IPS-NIHi7 (cell line): ENCODE measurements around the gene KIF3C.
"Not testable (repeated sequence)": the region's sequence is repeated elsewhere in the genome, so short reads cannot be mapped to it uniquely, and the experiment has no call there.

Experiments used
- DNase-seq: peaks from one replicate; pipeline ENCODE4 v3.0.0; 2012; ENCODE audit warnings: mixed read lengths; ENCODE audit errors: extremely low spot score

KIF3C gene

DNA sequence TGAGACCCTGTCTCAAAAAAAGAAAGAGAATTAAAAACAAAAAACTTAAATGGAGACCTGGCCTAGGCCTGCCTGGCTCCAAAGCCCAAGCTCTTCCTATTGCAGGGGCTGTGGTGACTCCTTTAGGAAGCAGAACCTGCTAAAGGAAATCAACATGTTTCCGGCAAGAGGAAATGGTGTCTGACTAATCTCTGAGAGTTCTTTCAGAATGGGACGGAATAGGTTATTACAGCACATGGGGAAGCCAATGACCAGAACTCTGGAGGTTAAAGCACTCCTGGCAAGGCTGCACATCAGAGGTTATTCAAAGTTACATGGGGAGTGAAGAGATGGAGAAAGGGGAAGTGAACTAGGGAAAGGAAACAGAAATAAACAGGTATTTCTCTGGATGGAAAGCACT is 21.4 kb downstream of the KIF3C start:
- DNase-seq = no peak

DNA sequence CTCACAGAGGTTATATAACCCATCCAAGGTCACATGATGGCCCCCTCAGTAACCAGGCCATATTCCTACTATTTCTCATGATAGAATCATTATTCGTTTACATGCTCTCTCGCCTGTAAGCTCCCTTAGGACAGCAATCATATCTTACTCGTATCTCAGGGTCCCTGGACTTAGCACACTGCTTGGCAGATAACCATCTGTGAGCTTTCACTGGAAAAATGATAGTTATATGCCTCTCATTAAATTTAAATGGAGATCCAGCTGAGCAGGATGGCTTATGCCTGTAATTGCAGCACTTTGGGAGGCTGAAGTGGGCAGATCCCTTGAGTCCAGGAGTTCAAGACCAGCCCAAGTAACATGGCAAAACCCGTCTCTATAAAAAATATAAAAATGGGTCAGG is 21.9 kb downstream of the KIF3C start:
- no peak for DNase-seq

GRCh38 chr2:25958611-25959010 is 23.7 kb downstream of the KIF3C start:
- not testable (repeated sequence) for DNase-seq

GRCh38 chr2:25957743-25958142 is 24.6 kb downstream of the KIF3C start:
- DNase-seq = no peak

DNA sequence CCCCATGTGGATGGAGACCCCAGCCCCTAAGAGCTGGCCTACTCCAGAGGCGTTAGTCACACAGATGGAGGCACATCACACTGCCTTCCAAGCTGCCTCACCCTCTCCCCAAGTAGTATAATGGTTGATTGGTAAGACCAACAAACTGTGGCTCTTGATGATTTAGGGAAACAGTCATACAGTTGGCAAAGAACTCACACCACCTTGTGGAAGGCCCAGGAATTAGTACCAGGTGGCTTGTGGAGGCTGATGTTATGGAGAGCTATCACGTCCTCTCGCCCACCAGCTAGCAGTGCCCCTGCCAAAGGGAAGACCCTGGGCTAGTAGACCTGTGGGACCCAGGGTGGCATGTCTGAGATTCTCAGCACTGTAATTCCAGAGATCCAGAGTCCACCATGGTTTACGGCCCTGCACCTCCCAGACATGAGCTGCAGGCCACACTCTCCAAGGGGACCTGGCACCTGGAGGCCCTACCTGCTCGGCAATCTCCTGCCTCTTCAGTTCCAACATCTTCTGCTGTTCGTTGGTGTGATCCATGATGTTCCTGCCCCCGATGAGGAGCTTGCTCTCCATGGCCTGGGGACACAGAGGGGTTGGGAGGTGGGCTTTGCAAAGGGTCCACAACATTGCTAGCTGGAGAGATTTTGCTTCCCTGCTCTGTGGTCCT is 26.3 kb downstream of the KIF3C start:
- DNase-seq = no peak

- DNase-seq = no peak
Measured at GRCh38 chr2:25955036-25955435, 27.3 kb downstream of the KIF3C start.

DNA sequence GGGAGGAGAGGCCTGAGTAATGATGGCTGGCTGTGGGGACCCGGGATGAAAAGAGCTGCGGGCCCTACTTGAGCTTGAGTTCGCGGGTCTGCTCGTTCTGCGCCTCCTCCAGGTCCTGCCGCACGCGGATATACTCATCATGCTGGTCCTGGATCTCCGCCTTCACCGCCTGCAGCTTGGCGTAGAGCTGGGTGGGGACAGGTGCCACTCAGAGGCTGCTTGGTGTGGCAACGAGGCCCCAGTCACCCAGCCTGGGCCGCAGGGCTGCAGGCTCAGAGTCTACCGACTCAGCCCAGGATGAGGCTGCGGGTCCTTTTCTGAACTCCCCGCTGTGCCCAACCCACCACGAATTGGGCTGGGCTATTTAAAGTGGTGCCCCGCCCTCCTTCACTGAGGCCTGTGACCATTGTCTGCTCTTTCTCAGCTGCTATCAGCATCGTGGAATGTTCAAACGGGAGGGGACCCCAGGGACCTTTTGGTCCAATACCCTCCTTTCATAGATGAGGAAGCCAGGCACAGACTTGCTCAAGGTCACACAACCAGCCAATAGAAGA is 28.0 kb downstream of the KIF3C start:
- DNase-seq = peak; percentile 58

DNA sequence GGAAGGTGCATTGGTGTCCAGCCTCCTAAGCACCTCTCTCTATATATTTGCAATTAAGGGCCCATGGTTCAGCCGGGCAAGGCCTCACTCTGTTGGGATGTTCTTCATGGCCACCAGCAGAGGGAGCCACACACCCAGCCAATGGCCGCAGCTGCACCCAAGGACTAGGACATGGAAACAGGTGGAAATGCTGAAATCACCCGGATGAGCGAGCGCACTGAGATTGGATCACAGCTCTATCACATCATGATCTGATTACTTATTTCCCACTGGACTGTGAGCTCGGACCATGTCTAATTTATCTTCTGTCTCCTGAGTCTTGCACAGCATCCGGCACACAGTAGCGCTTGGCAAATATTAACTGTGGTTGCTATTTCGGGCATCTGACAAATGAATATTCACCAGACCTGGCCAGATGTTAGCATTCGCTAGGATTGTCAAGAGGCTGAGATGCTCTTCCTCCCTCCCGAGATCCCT is 31.2 kb downstream of the KIF3C start:
- peak; percentile 93 for DNase-seq

DNA sequence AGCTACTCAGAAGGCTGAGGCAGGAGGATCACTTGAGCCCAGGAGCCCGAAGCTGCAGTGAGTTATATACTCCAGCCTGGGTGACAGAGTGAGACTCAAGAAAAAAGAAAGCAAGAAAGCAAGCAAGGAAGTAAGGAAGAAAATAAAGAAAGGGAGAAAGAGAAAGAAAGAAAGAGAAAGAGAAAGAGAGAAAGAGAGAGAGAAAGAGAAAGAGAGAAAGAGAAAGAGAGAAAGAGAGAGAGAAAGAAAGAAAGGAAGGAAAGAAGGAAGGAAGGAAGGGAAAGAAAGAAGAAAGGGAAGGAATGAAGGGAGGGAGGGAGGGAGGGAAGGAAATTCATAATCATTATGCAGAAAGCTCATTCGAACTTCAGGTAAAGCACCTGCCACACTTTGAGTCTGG is 33.9 kb downstream of the KIF3C start:
- DNase-seq = no peak

DNA sequence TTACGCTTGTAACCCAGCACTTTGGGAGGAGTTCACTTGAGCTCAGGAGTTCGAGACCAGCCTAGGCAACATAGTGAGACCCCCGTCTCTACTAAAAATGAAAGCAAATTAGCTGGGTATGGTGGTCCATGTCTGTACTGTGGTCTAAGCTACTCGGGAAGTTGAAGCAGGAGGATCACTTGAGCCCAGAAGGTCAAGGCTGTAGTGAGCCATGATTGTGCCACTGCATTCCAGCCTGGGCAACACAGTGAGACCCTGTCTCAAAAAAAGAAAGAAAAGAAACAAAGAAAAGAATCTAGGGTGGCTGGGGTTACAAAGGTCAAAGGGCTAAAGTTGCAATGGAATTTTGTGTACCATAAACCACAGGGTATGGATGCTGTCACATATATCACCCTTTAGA is 41.3 kb downstream of the KIF3C start:
- no peak for DNase-seq

GRCh38 chr2:25939257-25939668 is 43.0 kb downstream of the KIF3C start:
- DNase-seq = no peak

DNA sequence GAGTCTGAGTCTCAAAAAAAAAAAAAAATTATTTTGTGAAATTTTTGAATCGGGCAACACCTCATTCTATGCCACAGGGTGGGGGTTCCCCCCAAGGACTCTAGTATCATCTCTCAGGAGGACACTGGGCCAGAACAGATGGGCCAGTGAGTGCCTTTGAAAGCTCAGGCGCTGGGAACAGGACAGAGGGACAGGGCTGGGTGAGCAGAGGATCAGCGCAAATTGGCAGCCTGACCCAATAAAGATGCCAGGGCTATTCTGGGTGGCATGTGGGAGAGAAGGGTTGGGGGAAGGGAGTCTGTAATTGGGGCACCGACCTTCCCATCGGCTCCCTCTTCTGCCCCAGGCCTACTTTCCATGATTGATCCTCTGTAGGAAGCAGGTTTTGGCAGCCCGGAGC is 44.0 kb downstream of the KIF3C start:
- no peak for DNase-seq

DNA sequence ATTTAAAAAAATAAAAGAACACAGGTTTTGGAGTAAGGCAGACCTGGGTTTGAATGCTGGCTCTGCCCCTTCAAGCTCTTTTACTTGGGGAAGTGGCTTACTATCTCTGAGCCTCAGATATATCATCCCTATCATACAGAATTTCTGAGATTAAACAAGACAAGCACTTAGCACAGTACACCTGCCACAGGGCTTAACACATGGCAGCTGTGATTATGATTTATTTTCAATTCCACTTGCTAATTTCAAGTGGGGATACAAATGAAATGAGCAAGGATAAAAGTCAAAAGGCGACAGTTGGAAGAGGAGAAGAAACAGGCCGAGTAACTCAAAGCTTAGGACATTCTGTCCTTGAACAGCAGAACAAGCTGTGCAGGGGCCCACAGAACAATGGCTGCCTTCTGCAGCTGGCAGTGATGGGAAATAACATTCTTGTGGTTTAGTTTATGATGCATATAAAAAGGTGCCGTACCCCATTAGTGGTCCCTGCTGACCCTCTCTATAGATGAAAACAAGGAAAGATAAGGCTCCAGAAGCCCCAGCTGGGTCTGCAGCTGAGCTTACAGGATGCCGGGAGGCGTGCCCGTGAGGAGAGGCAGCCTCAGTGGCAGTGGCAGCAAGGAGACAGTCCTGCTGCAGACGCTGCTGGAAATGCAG is 45.3 kb downstream of the KIF3C start:
- DNase-seq = no peak

GRCh38 chr2:25933622-25934021 is 48.7 kb downstream of the KIF3C start:
- no peak for DNase-seq

- DNase-seq = no peak
Measured at GRCh38 chr2:25929789-25930473, 52.4 kb downstream of the KIF3C start.

- DNase-seq = no peak
Measured at GRCh38 chr2:25928668-25929067, 53.6 kb downstream of the KIF3C start.

GRCh38 chr2:25926984-25927756 is 55.1 kb downstream of the KIF3C start:
- no peak for DNase-seq

GRCh38 chr2:25922501-25922900 is 59.8 kb downstream of the KIF3C start:
- no peak for DNase-seq

- peak; percentile 47 for DNase-seq
Measured at GRCh38 chr2:25920786-25921415, 61.4 kb downstream of the KIF3C start.

DNA sequence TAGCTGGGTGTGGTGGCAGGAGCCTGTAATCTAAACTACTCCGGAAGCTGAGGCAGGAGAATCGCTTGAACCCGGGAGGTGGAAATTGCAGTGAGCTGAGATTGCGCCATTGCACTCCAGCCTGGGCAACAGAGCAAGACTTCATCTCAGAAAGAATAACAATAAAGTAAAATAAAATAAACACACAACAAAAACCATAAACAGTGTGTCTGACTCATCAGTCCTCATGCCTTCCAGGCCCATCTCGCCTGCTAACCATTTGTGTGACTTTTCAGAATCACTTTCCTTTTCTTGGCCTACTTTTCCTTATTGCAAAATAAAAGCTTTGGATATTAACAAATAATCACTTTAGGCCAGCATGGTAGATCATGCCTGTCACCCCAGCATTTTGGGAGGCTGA is 62.0 kb downstream of the KIF3C start:
- DNase-seq = no peak

DNA sequence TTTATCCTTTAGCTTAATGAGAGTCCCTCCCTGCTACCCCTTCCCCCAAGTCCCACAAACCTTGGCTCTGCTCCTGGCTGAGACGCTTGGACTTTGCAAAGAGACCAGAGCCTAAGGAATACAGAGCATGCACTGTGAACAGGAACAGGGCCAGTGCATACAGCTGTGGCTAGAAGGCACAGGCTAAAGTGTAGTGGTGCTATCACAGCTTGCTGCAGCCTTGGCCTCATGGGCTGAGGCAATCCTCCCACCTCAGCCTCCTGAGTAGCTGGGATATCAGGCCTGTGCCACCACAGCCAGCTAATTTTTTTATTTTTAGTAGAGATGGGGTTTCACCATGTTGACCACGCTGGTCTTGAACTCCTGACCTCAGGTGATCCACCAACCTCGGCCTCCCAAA is 64.5 kb downstream of the KIF3C start:
- DNase-seq = no peak
